Measurements from ENCODE around the gene JMJD7. TPM values are rescaled to one million over a fixed set of nuclear protein-coding genes. Genes with fewer than 3 reads are reported as not detected.
A peak's percentile ranks its signal among the peaks of the same experiment; 100 is the strongest.

The JMJD7 gene
- total RNA-seq, result 10 to 100 TPM in 1 of 2 donors, 1 to 10 TPM in 1; 8.4 to 10.9 TPM
- long read RNA-seq, partial matches to known transcripts, result 0 of 3 reads
- long read RNA-seq, other reads (novel, unspliced or antisense), result 0 of 3 reads

GRCh38 chr15:41827880-41828806 lies at the start of gene JMJD7:
Gene JMJD7, plus strand, starts transcription at chr15:41828092. Its CDS starts 33 bp downstream, at chr15:41828125.
- intact Hi-C loops (cut with DNase I, micrococcal nuclease), result no loop called here
- peak; percentile 96 for ATAC-seq
- peak; percentile 96 to 99 for DNase-seq

GRCh38 chr15:41778521-41778920 lies 49.4 kb upstream of the JMJD7 start:
- intact Hi-C loops (cut with DNase I, micrococcal nuclease), result no loop called here
- no peak for ATAC-seq
- no peak for DNase-seq

- intact Hi-C loops (cut with DNase I, micrococcal nuclease), result no loop called here
- no peak for ATAC-seq
Measured at GRCh38 chr15:41779662-41780157, 48.2 kb upstream of the JMJD7 start.

GRCh38 chr15:41780266-41780665 lies 47.6 kb upstream of the JMJD7 start:
- DNase-seq (no peak), ATAC-seq (no peak)
- intact Hi-C loops (cut with DNase I, micrococcal nuclease), result no loop called here

More at GRCh38 chr15:41779662-41780157, 48.2 kb upstream of the JMJD7 start:
- no peak for DNase-seq

- ATAC-seq (no peak), DNase-seq (no peak)
- intact Hi-C loops (cut with DNase I, micrococcal nuclease), result no loop called here
Measured at GRCh38 chr15:41780727-41781126, 47.2 kb upstream of the JMJD7 start.

GRCh38 chr15:41782371-41783282 lies 45.3 kb upstream of the JMJD7 start:
- DNase-seq (no peak), ATAC-seq (no peak)
- intact Hi-C loops (cut with DNase I, micrococcal nuclease), result no loop called here

- ATAC-seq (no peak), DNase-seq (no peak)
- intact Hi-C loops (cut with DNase I, micrococcal nuclease), result no loop called here
Measured at GRCh38 chr15:41783296-41783695, 44.6 kb upstream of the JMJD7 start.

GRCh38 chr15:41788262-41788661 lies 39.6 kb upstream of the JMJD7 start:
- DNase-seq, result no peak
- no peak for ATAC-seq
- intact Hi-C loops (cut with DNase I, micrococcal nuclease), result no loop called here

- DNase-seq, result no peak
- intact Hi-C loops (cut with DNase I, micrococcal nuclease), result no loop called here
- ATAC-seq, result peak; percentile 77
Measured at GRCh38 chr15:41789236-41789635, 38.7 kb upstream of the JMJD7 start.

- DNase-seq, result no peak
- intact Hi-C loops (cut with DNase I, micrococcal nuclease), result no loop called here
- no peak for ATAC-seq
Measured at GRCh38 chr15:41789662-41790061, 38.2 kb upstream of the JMJD7 start.

- intact Hi-C loops (cut with DNase I, micrococcal nuclease), result no loop called here
- DNase-seq (no peak), ATAC-seq (no peak)
Measured at GRCh38 chr15:41790169-41790568, 37.7 kb upstream of the JMJD7 start.

- no peak for DNase-seq
- ATAC-seq, result peak; percentile 67
- intact Hi-C loops (cut with DNase I, micrococcal nuclease), result no loop called here
Measured at GRCh38 chr15:41790756-41791546, 36.9 kb upstream of the JMJD7 start.

- ATAC-seq (peak; percentile 26), DNase-seq (no peak)
- intact Hi-C loops (cut with DNase I, micrococcal nuclease), result no loop called here
Measured at GRCh38 chr15:41791547-41791937, 36.4 kb upstream of the JMJD7 start.

GRCh38 chr15:41792000-41792637 lies 35.8 kb upstream of the JMJD7 start:
- no peak for ATAC-seq
- intact Hi-C loops (cut with DNase I, micrococcal nuclease), result no loop called here
- no peak for DNase-seq

GRCh38 chr15:41794081-41794480 lies 33.8 kb upstream of the JMJD7 start:
- intact Hi-C loops (cut with DNase I, micrococcal nuclease), result no loop called here
- ATAC-seq, result no peak
- no peak for DNase-seq

- ATAC-seq, result no peak
- DNase-seq, result no peak
- intact Hi-C loops (cut with DNase I, micrococcal nuclease), result no loop called here
Measured at GRCh38 chr15:41795996-41796856, 31.7 kb upstream of the JMJD7 start.
